Measurements from ENCODE around the gene UBE2J2. TPM values are rescaled to one million over a fixed set of nuclear protein-coding genes. Genes with fewer than 3 reads are reported as not detected.

UBE2J2 gene
- polyA plus RNA-seq, 3 donors = 44.5 to 58.5 (median 53.4) TPM

- no peak for DNase-seq (ENCODE audit: extremely low read depth in 1 of 11, low read depth in 9 of 11, low spot score in 4 of 11)
Measured at GRCh38 chr1:1237874-1238701, 35.6 kb downstream of the UBE2J2 start.

- DNase-seq (ENCODE audit: extremely low read depth in 1 of 11, low read depth in 9 of 11, low spot score in 4 of 11) = no peak
Measured at GRCh38 chr1:1236945-1237873, 36.4 kb downstream of the UBE2J2 start.

GRCh38 chr1:1236176-1236763 is 37.4 kb downstream of the UBE2J2 start:
- no peak for DNase-seq (ENCODE audit: extremely low read depth in 1 of 11, low read depth in 9 of 11, low spot score in 4 of 11)

- no peak for DNase-seq (ENCODE audit: extremely low read depth in 1 of 11, low read depth in 9 of 11, low spot score in 4 of 11)
Measured at GRCh38 chr1:1235016-1235744, 38.5 kb downstream of the UBE2J2 start.

- no peak for DNase-seq (ENCODE audit: extremely low read depth in 1 of 11, low read depth in 9 of 11, low spot score in 4 of 11)
Measured at GRCh38 chr1:1234180-1234808, 39.4 kb downstream of the UBE2J2 start.

- no peak for DNase-seq (ENCODE audit: extremely low read depth in 1 of 11, low read depth in 9 of 11, low spot score in 4 of 11)
Measured at GRCh38 chr1:1233567-1233892, 40.1 kb downstream of the UBE2J2 start.

- DNase-seq (ENCODE audit: extremely low read depth in 1 of 11, low read depth in 9 of 11, low spot score in 4 of 11) = no peak
Measured at GRCh38 chr1:1232796-1233566, 40.7 kb downstream of the UBE2J2 start.

GRCh38 chr1:1232208-1232795 is 41.4 kb downstream of the UBE2J2 start, which contains the start of gene B3GALT6:
TSS of gene B3GALT6 (plus strand) at chr1:1232237. CDS start at chr1:1232279, 42 bp downstream.
- no peak for DNase-seq (ENCODE audit: extremely low read depth in 1 of 11, low read depth in 9 of 11, low spot score in 4 of 11)

GRCh38 chr1:1231400-1232207 is 42.0 kb downstream of the UBE2J2 start, which contains the start of gene SDF4:
TSS of gene SDF4 (minus strand) at chr1:1232001. CDS start at chr1:1228772, 3,229 bp downstream.
- peak; percentile 82 to 96 (median 94) for DNase-seq (ENCODE audit: extremely low read depth in 1 of 11, low read depth in 9 of 11, low spot score in 4 of 11)

- no peak for DNase-seq (ENCODE audit: extremely low read depth in 1 of 11, low read depth in 9 of 11, low spot score in 4 of 11)
Measured at GRCh38 chr1:1230656-1231399, 42.8 kb downstream of the UBE2J2 start.

- no peak for DNase-seq (ENCODE audit: extremely low read depth in 1 of 11, low read depth in 9 of 11, low spot score in 4 of 11)
Measured at GRCh38 chr1:1229770-1230169, 43.9 kb downstream of the UBE2J2 start.

- no peak for DNase-seq (ENCODE audit: extremely low read depth in 1 of 11, low read depth in 9 of 11, low spot score in 4 of 11)
Measured at GRCh38 chr1:1228596-1229321, 44.9 kb downstream of the UBE2J2 start.

GRCh38 chr1:1228187-1228586 is 45.5 kb downstream of the UBE2J2 start:
- no peak for DNase-seq (ENCODE audit: extremely low read depth in 1 of 11, low read depth in 9 of 11, low spot score in 4 of 11)

- DNase-seq (ENCODE audit: extremely low read depth in 1 of 11, low read depth in 9 of 11, low spot score in 4 of 11) = no peak
Measured at GRCh38 chr1:1227386-1227785, 46.3 kb downstream of the UBE2J2 start.
